GOT3 (cell line): ENCODE measurements around the gene ADNP.

Experiments
- DNase-seq: peaks from one replicate; lab custom pipeline; 2025; ENCODE audit warnings: mixed read lengths; lab: John Stamatoyannopoulos, UW

Gene ADNP

GRCh38 chr20:50932016-50932485 lies 814 bp upstream of the ADNP start:
- no peak for DNase-seq

DNA sequence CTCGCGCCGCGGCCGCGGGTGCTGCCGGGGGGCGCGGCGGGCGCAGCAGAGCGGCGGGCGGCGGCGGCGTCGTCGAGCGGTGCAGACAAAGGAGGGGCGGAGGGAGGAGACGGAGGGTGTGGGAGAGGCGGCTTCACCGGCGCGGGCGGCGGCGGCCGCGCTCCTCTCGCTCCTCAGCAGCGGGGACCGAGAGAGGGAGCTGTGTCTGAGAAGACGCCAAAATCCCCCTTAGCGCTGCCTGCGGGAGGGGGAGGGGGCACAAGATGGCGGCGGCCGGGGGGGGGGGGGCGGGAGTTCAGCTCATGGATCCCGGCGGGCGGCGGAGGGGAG lies 296 bp downstream of the ADNP start:
- DNase-seq: no peak

DNA sequence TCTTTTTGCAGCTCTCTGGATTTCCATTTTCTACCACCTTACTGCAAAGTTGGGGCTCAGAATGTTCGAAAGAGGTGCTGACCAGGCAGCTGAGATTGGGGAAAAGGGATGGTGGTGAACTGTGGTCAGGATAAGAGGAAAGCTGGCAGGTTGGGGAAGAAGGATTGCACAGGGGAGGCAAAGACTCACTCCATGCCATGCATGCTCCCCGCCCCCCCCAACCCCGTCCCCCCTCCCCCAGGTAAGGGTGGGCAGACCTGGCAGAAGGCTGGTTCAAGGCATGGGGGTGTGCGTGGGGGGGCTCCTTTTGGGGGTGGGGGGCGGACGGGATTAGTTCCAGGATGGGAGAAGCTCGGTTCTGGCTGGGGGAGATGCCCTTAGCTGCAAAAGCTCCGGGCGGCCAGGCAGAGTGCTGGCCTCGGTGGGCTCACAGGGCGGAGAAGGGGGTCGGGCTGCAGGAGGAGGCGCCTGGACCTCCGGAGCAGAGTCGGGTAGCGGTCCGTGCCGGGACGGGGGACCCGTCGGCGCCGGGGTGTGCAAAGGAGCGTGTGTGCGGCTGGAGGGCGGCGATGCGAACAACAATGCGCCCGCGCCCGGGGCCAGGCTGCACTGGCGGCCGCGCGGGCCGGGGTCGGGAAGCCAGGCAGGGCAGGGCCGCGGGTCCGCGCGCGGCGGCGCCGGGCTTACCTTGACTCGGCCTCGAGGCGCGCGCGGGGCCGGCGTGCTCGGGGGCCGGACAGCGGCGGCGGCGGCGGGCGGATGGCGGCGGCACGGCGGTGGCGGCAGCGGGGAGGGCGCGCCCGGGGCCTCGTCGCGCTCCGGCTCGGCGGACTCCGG lies 880 bp downstream of the ADNP start:
- no peak for DNase-seq

DNA sequence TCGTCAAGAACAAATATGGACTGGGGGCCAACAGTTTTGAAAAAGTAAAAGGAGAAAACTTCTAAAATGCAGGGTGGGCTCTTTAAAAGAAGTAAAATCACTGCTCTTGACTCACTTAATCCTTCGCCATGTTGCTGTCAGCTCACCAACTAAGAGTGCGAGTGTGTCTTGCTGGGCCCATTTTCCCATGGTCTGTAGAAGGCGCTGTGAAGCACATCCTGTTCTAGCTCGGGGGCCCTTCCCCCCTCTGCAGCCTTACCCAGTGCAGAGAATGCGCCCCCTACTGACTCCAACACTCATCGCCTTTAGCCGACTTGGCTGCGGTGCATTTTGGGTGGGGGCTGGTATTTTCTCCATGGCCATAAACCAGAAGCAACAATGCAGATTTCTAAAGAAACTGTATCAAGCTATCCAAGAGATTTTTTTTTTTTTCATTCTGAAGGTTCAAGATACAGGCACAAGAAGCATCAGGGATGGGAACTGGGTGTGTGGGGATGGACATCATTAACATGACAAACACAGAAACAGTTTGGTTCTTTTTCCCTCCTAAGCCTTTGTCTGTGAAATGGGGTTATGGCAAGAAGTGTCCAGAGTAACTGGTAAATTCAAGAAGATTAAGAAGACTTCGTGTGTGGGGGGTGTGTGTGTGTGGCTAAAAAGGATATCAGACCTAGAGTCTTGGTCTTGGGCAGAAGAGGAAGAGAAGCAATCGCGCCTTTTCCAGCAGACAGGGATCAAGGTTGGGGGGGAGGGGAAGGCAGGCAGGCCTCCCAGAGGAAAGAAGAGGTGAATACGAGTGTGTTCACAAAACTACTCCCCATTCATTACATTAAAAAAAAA lies 1.7 kb downstream of the ADNP start:
- DNase-seq: no peak

- no peak for DNase-seq
Measured at GRCh38 chr20:50928469-50928868, 2.8 kb downstream of the ADNP start.

DNA sequence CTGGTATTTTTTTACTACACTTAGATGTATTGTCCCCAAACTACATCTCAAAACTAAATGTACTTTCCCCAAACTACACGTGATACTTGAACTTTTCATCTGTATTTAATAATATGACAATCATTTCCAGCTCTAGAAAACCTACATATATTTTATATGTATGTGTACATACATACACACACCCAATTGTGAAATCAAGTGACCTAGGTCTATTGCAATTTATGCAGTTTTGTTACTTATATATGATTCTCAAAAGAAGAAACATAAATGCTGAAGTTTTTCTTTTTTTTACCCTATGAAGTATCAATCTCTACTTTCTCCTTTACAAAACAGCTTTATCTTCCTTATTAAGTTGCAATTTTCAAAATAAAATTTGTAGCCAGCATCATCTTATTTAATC lies 4.7 kb downstream of the ADNP start:
- DNase-seq: no peak

DNA sequence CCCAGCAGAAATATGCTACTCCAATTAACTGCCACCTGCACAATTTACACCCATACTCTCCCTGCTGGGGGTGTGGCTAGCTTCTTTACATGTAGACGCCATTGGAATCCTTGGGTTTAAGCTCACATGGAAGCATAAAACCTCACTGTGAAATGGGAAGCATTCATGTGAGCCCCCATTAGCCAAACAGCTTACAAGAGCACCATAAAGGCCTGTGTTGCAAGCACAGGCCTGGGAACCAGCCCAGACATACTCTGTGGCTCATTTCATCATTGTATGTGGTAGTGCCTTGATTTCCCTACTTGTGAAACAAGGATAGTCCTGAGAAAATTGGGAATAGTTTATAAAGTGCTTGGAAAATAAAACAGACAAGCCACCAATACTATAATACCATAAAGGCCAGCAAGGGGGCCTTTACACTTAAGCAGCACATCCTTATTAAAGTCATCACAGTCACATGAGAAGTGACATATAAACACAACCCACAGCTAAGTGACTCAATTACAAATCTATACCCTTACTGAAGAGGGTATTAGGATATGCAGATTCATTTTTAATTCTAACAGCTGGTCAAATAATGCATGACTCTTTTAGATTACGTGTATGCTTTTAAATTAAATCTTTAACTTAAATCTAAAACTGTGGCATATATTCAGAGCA lies 6.8 kb downstream of the ADNP start:
- no peak for DNase-seq

DNA sequence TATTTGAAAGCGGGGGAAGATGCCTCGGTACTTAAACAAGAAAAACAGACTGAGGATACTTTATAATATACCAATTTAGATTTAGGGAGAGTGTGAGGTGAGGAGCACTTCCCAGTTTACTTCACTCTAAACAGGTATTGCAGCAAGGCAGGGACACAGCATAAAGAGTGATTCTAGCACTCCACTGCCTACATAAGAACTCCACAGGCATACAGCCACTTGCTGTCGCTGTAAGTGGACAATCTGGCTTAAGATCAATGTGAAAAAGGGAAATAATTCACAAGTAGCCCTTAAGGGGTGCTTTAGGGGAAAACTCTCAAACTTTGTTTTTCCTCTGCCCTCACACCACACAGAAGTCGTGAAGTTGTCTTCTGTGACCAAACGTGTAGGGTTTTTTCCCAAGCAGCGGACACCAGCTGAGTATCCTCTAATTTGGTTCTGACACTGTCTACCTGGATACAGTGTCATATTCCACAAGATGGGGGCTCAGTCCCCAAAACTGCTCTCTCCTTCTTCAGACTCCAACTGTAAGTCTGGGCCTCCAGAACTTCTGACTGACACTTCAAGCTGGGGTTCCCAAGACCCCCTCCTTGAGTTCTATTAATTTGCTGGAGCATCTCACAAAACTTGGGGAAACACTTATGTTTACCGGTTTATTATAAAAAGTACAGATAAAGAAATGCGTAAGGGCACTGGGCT lies 9.3 kb downstream of the ADNP start:
- DNase-seq: no peak

DNA sequence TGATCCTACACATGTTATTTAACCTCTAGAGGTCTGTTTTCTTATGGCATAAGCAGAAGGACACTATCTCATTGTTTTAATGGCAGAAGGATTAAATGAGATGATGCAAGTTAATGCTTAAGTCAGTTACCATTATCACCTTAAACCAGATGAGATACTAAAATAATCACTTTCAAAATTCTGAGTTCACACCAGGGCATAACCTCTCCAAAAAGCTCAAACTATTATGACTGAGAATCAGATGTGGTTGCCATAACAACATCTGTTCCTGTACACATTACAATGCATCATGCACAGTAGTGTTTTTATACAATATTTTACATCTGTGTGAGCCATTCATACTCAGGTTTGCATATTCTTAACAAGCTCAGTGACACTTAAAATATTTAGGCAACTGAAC lies 10.2 kb downstream of the ADNP start:
- no peak for DNase-seq

GRCh38 chr20:50919567-50919966 lies 11.7 kb downstream of the ADNP start:
- DNase-seq: no peak

- DNase-seq: no peak
Measured at GRCh38 chr20:50918403-50918802, 12.8 kb downstream of the ADNP start.

- DNase-seq: no peak
Measured at GRCh38 chr20:50916934-50917333, 14.3 kb downstream of the ADNP start.

DNA sequence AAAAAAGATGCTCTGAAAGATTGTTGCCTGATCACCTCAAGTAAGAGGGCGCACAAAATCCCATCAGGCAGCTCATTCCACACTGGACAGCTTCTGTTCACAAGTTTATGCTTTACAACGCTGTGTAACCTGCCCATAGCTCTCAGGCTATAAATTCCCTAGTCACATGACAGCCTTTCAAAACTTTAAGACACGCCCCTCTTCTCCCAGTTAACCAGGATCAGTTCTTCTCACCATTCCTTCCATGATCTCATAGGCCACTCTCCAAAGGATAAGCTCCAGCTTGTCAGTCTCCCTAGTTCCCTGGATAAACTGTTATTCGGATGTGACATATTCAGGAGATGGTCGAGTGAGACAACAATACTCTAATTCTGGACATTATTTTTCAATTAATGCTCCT lies 15.0 kb downstream of the ADNP start:
- DNase-seq: no peak

- DNase-seq: no peak
Measured at GRCh38 chr20:50915424-50915823, 15.8 kb downstream of the ADNP start.

DNA sequence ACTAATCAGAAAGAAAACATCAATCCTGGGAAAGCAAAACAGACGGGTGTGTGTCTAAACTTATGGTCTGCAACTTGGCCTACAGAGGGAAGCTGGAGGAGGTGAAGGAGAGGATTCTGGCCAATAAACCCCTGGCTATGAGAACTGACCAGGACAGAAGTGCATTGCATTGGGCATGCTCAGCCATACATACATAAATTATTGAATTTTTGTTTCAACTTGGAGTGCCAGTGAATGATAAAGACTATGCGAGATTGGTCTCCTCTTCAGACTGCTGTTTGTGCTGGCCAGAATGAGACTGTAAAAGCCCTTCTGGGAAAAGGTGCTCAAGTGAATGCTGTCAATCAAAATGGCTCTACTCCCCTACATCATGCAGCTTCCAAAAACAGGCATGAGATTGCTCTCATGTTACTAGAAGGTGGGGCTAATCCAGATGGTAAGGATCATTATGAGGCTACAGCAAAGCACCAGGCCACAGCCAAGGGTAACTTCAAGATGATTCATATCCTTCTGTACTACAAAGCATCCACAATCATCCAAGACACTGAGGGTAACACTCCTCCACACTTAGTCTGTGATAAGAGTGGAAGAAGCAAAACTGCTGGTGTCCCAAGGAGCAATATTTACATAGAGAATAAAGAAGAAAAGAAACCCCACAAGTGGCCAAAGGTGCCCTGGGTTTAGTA lies 17.4 kb downstream of the ADNP start:
- no peak for DNase-seq

GRCh38 chr20:50911716-50912115 lies 19.5 kb downstream of the ADNP start:
- DNase-seq: no peak

DNA sequence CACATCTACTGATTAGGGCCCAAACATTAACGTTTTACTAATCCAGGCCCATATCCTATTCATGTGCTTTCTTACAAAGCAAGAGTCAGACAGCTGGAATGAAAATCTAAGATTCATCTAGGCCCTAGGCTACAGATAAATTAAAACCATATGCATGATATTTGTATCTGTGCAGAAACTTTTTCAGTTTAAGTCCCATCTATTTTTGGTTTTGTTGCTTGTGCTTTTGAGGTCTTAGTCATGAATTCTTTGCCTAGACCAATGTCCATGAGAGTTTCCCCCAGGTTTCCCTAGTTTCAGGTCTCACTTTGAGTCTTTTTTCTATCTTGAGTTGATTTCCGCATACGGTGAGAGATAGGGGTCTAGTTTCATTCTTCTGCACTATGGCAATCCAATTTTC lies 20.2 kb downstream of the ADNP start:
- DNase-seq: no peak

DNA sequence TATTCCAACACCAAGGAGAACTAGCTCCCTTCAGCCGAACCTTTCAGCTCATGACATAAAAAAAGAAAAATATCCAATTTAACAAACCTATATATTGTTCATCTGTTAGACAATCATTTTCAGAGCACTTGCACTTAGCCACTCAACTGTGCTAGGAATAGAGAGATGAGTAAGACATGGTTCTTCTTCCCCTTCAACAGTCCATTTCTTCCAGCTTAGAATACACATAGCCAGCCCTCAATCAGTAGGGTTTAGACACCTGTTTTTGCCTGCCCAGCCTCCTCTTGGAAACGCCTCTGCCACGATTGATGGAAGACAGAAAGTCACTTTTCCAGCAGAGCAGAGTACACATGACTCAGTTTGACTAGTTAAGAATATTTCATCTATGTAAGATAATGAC lies 21.8 kb downstream of the ADNP start:
- DNase-seq: no peak

DNA sequence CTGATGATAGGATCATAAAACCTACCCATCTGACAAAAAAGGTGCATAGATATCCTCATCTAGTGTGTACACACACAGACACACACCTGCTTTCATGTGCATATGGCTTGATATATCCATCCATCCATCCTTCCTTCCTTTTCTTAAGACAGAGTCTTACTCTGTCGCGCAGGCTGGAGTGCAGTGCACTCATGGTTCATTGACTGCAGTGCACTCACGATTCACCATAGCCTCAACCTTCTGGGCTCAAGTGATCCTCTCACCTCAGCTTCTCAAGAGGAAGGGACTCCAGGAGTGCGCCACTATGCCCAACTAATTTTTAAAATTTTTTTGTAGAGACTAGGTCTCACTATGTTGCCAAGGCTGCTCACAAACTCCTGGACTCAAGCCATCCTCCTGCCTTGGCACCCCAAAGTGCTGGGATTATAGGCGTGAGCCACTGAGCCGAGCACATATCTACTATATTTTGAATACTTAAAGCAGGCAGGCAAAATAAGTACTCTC lies 27.1 kb downstream of the ADNP start:
- DNase-seq: no peak

- DNase-seq: no peak
Measured at GRCh38 chr20:50903353-50904051, 27.7 kb downstream of the ADNP start.

GRCh38 chr20:50901301-50901700 lies 29.9 kb downstream of the ADNP start:
- no peak for DNase-seq
